AG20443 (cell line): Measurements from ENCODE around the gene TGFA.

Source experiments
- DNase-seq: peaks from one replicate; pipeline ENCODE4 v3.0.0; 2012; ENCODE audit warnings: low spot score, mixed read lengths

Gene TGFA

DNA sequence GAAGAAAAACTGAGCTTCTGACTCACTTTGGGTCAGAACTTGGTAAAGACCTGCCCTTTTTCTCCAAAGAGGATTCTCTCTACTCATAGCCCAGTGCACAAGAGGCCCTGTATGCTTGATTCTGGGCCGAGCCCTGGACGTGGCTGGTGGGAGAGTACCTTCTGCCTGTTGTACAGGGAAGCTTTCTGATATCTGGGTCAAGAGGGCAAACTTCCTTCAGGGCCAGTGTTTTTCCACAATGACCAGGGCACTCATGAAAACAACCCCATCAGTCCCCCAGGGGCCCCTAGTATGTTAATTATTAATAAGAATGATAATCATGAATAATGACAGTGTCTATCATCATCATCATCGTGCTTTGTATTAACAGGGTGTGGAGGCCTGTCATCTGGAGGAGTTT lies 90.0 kb downstream of the TGFA start:
- no peak for DNase-seq

DNA sequence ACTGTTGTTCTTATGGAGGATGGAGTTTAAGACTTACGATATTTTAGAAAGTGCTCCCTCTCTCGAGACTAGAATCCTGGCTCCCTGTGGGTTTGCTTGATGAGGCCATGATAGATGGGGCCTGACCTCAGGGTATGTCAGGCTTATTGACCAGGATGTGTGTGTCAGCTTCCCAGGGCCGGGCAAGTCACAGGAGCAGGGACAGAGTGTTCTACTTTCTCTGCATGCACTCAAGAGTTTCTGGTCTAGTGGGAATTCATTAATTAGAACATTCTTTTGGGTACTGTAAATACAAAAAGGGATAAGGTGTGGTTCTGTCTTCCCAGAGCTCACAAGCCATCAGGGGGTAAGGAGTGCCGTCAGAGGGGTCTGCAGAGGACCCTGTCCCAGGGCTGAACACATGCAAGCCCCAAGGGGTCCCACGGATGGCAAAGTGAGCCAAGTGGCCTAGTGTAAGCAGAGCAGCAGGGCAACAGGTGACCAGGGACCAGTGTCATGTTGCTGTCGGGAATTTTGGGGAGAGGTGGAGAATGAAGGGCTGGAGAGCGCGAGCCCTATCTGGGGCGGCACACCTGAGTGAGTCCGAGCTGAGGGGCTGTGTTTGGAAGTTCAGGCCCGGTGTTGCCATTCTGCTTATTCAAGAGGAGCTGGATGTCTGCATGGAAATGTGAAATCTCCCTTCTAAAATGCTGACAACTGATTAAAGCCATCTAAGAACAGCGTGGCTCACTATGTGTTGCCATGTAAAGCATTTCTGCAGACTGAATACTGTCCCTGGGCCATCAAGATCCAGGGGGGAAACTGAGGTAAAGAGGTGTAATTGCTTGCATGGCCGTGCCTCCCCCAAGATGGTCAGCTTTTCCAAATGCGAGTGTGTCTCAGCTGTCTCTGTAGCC lies 91.4 kb downstream of the TGFA start:
- DNase-seq, result no peak

DNA sequence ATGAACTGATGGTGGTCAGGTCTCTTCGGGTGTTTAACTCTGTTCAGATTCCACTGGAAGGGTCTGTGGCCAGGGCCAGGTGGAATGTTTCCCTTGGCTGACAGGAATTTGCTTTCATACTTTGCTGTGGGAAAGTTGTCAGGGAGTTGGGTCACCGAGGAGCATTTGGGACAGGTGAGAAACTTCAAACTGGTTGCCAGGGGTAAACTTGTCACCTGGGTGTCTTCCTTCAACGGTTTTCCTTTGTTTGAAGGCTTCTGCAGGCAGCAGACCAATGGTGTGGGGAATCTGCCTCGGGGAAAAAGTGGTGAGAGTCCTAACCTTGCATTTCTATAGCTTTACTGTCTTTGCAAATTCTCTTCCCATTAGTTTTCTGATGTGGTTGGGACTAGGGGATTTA lies 92.2 kb downstream of the TGFA start:
- no peak for DNase-seq

DNA sequence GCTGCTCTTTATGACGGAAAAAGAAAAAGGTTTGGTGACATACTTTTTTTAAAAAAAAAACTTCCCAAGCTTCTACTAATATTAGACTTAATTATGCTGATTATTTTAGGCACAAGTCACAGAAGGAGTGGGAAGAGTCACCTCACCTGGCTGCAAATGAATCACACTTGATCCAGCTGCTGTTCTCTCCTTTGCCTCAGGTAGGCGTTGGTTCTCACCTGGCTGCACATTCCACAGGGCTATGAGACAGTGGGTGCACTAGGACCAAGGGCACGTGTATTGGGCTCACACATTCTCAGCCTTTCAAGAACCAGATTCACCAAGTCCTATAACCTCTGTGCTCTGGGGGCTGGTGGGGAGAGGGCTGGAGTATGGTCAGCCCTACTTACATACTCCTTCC lies 93.3 kb downstream of the TGFA start:
- no peak for DNase-seq

DNA sequence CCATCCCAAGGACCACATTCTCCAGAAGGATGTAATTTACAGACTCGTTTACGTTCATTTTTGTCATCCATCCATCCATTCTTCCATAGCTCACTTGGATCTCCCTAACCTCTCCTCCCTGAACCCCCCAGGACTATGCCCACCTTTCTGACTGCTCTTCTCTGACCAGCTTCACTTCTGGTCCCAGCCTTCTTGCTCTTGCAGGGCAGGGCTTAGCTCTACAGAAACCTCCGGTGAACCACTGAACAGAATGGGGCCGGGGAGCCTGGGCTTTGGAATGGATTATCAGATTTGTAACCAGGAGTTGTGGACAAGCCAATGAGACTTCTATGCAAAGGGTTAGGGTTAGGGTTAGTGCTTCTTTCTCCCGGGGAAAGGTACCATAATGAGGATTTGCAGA lies 95.0 kb downstream of the TGFA start:
- DNase-seq, result no peak

DNA sequence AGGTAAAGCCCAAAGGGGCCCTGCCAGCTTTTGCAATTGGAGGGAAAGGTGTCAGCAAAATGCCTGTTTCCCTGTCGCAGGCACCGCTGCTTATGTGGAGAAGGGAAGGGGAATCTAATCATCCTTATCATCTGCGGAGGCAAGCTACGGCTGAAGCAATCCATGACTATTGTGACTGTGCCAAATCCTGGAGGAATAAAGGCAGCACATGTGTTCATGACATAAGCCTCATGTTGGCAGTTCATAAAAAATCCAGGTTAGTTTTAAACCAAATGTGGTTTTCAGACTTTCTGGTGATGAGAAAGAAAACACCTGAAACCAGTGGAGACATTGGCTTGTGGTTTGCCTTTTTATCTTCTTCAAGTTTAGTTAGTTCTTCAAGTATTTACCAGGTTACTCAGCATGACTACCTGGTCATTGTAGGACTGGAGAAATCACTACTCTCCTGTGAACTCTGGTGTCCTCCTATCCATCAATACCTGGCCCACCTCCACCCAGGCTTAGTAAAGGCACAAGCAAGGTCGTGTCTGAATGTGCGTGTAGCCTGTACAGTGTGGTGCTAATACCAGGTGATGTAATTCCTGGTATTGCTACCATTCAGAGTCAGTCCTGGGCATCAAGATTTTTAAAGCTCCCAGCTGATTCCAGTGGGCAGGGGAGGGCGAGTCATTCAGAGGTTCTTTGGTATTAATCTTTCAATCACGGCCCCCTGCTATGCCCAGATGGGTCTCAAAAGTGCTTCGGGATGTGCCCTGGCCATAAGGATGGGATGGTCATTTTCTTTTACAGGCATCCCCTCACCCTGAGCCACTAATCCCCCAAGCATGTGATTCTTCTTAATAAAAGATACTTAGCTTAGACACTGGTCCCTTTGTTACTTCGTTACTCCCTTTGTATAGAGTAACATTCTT lies 96.8 kb downstream of the TGFA start:
- DNase-seq, result no peak

DNA sequence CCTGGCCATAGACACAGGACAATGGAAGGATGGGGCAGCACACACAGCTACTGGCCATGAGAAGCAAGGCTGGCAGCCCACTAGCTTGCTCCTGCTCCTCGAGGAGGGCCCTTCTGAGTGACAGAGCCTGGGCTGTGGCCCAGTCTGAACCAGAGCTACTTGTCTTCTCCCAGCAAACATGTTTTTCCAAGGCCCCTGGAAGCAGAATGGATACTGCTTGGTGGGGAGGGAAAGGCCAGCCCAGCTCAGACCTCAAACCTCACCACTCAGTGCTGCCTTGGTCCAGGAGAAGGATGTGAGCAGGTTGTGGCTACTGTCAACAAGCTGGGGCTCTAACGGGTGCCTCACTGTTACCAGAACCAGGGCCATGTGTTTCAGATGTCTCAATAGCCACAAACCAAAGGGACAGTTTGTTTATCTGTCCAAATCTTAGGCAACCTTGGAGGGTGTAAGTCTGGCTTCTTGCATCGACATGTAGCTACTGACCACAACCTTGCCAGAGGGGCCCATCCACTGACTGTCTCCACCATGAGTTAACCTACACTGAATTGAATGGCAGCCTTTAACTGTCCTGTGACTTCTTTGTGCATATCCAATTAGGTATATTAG lies 98.6 kb downstream of the TGFA start:
- DNase-seq, result no peak

DNA sequence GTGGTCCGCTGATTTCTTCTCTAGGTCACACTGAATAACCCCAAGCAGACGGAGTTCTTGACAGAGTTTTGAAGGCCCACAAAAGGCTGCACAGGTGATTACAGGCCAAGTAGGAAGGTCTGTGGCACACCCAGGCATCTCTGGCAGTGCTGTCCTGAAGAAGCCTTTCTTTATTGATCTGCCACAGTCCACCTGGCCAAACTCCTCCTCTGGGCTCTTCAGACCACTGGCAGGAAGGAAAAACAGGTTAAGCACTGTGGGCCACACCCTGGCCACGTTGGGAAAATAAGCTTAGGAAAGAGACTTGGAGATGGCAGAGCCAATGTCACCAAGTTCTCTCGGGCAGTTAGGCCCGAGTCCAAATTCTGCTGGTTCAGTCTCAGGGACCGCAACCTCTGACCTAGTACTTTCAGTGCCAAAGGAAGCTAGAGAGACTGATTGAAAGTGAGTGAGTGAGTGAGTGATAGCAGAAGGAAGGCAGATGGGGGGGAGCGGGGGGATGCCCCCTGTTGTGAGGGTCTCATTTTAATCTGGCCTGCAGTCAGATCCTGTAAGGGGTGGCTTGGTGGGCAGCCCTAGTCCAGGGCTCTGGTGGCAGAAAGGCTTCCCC lies 102.9 kb downstream of the TGFA start:
- no peak for DNase-seq

DNA sequence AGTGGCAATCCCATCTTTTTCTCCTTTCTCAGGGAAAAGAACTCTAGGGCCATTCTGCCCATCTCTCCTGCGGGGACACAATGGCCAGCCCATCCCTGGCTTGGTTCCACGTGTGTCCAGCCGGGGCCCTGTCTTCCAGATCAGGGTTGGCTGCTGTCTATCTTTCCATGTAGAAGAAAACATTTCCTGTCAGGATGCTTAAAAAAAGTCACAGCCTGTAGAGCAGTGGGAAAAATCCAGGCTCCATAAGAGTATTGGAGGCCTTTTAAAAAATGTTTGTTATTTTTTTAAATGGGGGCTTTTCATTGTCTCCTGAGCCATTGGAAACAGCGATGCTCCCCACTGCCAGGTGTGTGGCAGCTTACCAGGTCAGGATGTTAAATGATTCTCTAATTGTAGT lies 105.6 kb downstream of the TGFA start:
- DNase-seq, result no peak

DNA sequence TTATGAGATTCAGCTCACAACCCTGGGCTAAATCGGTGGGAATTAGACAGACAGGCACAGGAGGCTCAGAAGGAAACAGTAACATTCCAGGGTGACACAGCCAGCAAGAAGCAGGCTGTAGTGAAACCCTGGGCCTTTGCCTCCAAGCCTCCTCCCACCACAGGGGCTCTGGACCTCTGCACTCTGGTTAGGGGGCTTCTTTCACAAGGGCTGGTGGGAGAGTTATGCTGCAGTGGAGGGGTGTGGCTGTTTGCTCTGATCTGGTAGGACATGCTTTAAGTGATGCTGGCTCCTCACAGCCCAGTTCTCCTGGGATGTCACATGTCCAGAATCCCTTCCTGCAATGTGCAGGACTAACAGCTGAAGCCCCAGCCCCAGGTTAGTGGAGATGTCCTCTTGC lies 109.9 kb downstream of the TGFA start:
- DNase-seq, result no peak

DNA sequence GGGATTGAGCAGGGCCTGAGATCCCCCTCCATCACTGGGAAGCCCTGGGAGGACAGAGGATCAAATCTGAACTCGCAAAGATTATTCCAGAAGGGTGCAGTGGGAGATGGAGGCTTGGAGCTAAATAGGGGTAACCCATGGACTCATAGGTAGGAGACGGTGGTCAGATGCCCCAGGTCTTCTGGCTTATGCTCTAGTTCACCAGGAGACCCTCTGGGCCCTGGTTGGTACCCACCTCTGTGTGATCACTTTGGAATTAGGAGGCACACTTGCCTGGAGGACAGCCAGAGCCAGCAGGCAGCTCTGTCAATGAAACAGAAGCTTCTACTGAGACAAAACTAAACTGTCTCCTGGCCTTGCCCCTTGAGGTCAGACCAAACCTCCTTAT lies 110.6 kb downstream of the TGFA start:
- no peak for DNase-seq

DNA sequence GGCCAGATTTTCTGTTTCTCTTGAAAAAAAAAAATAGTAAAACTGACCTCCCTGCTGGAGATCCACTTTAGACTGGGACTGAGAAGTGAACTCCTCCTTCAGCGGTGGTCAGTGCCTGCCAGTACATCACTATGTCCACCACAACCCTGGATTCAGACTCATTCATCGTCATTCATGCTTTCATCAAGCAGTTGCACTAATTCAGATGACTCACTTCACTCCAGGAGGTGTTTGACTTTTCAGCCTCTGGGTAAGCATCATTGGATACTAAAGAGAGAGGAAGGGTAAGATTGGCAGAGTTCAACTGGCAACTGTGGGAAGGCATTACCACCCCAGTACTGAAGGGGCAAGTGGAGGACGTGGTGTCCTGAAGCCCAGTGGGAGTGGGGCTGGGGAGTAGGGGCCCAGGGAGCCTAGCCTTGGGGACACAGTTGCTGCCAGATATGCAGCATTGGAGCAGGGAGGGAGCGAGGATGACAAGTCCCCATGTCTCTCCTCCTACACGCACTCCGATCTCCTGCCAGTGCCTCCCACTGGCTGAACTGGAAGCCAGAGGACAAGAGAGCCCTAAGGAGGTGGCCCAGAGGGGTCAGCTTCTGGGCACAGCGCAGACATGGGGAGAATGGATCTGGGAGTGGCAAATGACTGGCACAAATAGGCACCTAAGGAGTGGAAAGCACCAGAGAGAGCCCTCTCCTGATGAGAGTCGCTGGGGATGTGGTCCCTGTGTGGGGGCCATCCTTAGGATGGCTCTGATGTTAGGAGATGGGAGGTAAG lies 111.1 kb downstream of the TGFA start:
- DNase-seq, result no peak

DNA sequence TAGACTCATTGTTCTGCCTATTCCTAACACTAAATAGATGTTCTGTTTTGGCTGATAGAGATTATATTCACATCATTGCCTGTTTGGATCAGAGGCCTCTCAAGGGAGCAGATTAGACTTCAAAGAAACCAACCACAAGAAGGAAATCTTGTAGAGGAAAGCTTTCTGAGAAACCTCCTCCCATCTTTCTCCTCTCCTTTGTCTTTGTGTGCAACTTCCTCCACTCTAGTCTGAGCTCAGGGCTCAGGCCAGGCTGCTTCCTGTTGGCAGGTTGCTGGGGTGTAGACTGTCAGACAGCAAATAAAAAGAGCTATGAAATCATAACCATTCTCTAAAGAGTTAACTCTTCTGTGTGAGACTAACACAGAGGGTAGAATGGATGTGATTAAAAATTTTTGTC lies 113.0 kb downstream of the TGFA start:
- no peak for DNase-seq

DNA sequence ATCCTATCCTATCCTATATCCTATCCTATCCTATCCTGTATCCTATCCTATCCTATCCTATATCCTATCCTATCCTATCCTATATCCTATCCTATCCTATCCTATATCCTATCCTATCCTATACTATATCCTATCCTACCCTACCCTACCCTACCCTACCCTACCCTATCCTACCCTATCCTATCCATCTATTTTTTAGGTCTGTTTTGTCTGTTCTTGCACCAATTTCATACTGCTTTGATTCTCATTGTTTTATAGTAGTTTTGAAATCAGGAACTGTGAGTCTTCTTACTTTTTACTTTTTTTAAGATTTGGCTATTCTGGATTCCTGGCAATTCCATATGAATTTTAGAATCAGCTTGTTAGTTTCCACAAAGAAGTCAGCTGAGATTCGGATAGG lies 118.5 kb downstream of the TGFA start:
- no peak for DNase-seq

DNA sequence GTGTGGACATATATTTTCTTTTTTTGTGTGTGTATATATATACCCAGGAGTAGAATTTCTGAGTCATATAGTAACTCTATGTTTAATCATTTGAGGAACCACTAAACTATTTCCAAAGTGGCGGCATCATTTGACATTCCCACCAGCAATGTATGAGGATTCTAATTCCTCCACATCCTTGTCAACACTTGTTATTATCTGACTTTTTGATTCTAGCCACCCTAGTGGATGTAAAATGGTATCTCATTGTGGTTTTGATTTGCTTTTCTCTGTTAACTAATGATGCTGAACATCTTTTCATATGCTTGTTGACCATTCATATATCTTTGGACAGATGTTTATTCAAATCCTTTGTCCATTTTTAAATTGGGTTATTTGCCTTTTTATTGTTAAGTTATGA lies 120.3 kb downstream of the TGFA start:
- no peak for DNase-seq

DNA sequence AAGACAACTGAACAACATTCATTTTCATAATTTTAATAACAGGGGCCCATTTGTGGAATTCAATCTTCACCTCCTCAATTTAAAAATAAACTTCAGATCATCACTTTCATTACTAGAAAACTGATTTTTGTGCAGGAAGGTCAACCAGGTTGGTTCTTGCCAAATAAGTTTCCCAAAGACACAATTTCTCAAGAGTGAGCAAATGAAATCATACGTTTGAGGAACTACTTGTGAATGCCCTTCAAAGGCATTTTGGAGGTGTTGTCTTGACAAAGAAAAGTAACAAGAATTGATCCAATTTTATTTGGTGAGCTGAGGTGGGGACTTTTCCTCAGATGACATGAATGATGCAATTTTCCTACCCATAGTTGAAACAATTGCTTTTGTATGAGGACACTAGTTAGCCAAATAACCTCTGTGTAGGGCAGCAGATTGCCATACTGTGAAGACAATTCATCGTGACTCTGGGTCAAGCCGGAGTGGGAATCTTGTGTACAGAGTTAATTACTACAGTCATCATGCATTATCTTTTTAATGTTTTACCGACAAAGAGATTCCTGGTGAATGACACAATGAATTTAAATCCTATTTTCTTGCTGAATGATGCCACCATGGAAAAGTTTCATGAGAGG lies 121.8 kb downstream of the TGFA start:
- no peak for DNase-seq

DNA sequence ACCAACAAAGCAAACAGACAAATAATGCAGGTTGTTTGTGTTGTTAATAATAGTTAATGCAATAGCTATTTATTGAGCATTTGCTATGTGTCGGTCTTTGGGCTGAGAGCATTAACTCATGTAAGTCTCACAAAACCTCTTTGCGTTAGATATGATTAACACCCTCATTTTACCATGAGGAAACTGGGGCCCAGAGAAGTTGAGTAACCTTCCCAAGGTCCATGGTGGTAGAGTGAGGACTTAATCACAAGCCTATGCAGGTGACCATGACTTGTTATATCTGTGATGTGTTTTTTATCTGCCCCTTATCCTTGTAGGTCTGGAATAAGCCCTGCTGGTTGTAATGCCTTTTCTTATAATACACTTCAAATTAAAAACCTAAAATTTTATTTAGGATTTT lies 127.3 kb downstream of the TGFA start:
- DNase-seq, result no peak

DNA sequence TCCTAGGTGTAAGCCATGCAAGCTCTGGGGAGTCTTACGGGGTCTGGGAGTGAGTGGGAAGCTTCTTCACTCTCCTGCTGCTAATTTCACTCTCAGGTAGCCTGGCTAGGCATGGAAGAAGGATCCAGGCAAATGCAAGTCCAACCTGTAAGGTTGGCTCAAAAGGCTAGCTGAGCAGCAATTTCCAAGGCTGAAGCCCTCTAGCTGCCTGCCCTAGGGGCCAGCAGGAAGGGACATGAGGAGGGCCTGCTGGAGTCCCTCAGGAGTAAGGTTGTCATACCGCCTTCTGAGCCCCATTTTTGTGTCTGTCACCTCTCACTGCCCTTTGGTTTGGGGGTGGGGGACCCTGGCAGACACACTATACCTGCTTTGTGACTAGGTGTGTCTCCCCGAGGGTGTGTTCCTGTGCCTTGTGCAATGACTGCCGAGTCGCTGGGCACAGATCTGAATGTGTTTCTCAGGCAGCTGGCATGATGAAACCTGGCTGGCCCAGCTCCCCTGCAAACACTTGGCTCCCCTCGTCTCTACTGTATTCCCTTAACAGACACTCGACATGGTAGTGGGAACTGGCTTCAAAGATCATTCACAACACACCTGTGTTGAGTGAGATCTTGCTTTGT lies 127.8 kb downstream of the TGFA start:
- no peak for DNase-seq

DNA sequence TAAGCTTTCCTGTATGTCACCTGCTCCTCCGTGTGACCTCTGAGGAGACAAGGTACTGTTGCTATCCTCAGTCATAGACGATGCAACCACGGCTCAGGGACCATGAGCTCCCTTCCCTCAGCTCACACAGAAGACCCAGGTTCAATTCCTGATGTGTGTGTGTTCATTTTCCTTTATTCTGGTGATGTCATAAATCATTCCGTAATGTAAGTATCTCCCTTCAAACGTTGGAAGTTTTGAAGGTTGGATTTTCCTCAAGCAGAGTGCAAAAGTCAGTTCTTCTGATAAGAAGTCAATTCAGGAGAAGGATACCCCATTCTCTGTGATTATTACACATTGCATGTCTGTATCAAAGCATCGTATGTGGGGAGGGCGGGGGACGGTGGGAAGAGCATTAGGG lies 132.9 kb downstream of the TGFA start:
- DNase-seq, result no peak

DNA sequence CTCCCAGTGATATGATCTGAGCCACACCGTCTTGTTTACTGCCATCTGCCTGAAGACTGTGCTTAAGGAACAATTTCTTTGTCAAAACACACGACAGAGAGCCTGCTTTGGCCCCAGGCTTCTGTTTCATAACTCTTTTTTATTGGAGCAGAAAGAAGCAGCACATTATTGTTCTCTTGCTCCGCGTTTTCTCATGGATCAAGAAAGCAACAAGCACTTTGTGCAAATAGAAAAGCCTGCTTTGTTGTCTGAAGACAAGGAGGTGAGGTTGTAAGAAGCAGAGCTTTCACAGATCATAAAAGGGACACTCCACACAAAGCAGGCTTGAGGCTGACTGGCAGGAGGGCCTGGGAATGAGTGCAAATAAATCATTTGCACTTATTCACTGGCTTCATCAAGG lies 133.5 kb downstream of the TGFA start:
- DNase-seq, result no peak

DNA sequence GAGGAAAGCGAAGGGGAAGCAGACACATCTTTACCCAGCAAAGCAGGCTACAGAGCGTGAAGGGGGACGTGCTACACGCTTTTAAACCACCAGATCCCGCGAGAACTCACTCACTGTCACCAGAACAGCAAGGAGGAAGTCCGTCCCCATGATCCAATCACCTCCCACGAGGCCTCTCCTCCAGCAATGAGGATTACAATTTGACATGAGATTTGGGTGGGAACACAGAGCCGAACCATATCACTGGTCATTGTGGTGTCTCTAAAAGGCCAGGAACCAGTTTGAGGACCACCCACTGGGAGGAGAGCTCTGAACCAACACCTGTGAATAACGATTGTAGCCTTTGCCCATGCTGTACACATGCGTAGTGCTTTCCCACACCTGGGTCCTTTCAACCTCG lies 135.1 kb downstream of the TGFA start:
- DNase-seq, result no peak
